8988T (cell line): ENCODE results near the gene CLEC14A.
A peak's percentile ranks its signal among the peaks of the same experiment; 100 is the strongest.

Experiments
- DNase-seq: peaks from one replicate; pipeline ENCODE4 v3.0.0; 2011

Gene CLEC14A

GRCh38 chr14:38248321-38249028 is 7.4 kb downstream of the CLEC14A start:
- DNase-seq = no peak

GRCh38 chr14:38243696-38244240 is 12.1 kb downstream of the CLEC14A start:
- DNase-seq = no peak

GRCh38 chr14:38238878-38239277 is 17.0 kb downstream of the CLEC14A start:
- DNase-seq = no peak

- no peak for DNase-seq
Observed at GRCh38 chr14:38238332-38238731, 17.6 kb downstream of the CLEC14A start.

- DNase-seq = no peak
Observed at GRCh38 chr14:38233218-38233617, 22.7 kb downstream of the CLEC14A start.

GRCh38 chr14:38226366-38226765 is 29.5 kb downstream of the CLEC14A start:
- no peak for DNase-seq

- DNase-seq = no peak
Observed at GRCh38 chr14:38225946-38226345, 29.9 kb downstream of the CLEC14A start.

GRCh38 chr14:38224338-38224737 is 31.6 kb downstream of the CLEC14A start:
- no peak for DNase-seq

GRCh38 chr14:38221077-38221476 is 34.8 kb downstream of the CLEC14A start:
- no peak for DNase-seq

GRCh38 chr14:38217553-38217952 is 38.3 kb downstream of the CLEC14A start:
- DNase-seq = no peak

GRCh38 chr14:38213001-38213400 is 42.9 kb downstream of the CLEC14A start:
- DNase-seq = no peak

GRCh38 chr14:38212111-38212510 is 43.8 kb downstream of the CLEC14A start:
- no peak for DNase-seq

- DNase-seq = no peak
Observed at GRCh38 chr14:38211255-38211735, 44.6 kb downstream of the CLEC14A start.

GRCh38 chr14:38210587-38211216 is 45.2 kb downstream of the CLEC14A start:
- peak; percentile 13 for DNase-seq

GRCh38 chr14:38209572-38210557 is 46.0 kb downstream of the CLEC14A start:
- no peak for DNase-seq

- DNase-seq = peak; percentile 60
Observed at GRCh38 chr14:38208618-38209562, 47.0 kb downstream of the CLEC14A start.

GRCh38 chr14:38207736-38208617 is 47.9 kb downstream of the CLEC14A start, which contains the start of gene SSTR1:
Gene SSTR1, plus strand, starts transcription at chr14:38207904. Its CDS starts 1,486 bp downstream, at chr14:38209390.
- DNase-seq = no peak

GRCh38 chr14:38207377-38207735 is 48.5 kb downstream of the CLEC14A start:
- DNase-seq = no peak

GRCh38 chr14:38206689-38207376 is 49.1 kb downstream of the CLEC14A start:
- DNase-seq = no peak
